Thoracic aorta (tissue), 2 donors: Measurements from ENCODE around the gene NET1. TPM values are rescaled to one million over a fixed set of nuclear protein-coding genes. Genes with fewer than 3 reads are reported as not detected.

Experiments used
- ATAC-seq: fragments of 150-250 bp; one replicate; pipeline ENCODE4 v1.8.0; 2017; ENCODE audit warnings: low read depth; ENCODE audit not compliant: insufficient number of reproducible peaks, low FRiP score
- DNase-seq: peaks from one replicate; pipeline ENCODE4 v3.0.0-alpha.2; 2020; ENCODE audit warnings: low spot score
- H3K27ac ChIP-seq, 2 donors: fragments of 200-600 bp; sonication (generic); 1 replicate in 1 of 2; 2 replicates in 1 of 2; pipeline ENCODE4 v1.5.1; 2016; ENCODE audit warnings: mild to moderate bottlenecking in 2 of 2, moderate library complexity in 2 of 2
- H3K27me3 ChIP-seq: fragments of 200-600 bp; sonication (generic); replicated peaks from 2 replicates; pipeline ENCODE4 v1.6.0; 2016; ENCODE audit warnings: mild to moderate bottlenecking; ENCODE audit not compliant: insufficient read depth
- H3K36me3 ChIP-seq: fragments of 200-600 bp; sonication (generic); one replicate; pipeline ENCODE4 v1.5.1; 2016
- H3K4me1 ChIP-seq, 2 donors: fragments of 200-600 bp; sonication (generic); 1 replicate in 1 of 2; 2 replicates in 1 of 2; pipeline versions ENCODE4 v1.5.1 to v1.6.0; 2016; ENCODE audit warnings: low read depth in 2 of 2, mild to moderate bottlenecking in 1 of 2; ENCODE audit not compliant: control insufficient read depth in 1 of 2
- H3K4me3 ChIP-seq: fragments of 200-600 bp; sonication (generic); 2 replicates; pipeline ENCODE4 v1.5.1; 2016; ENCODE audit warnings: mild to moderate bottlenecking
- H3K9me3 ChIP-seq: fragments of 200-600 bp; sonication (generic); 2 replicates; pipeline ENCODE4 v1.5.1; 2016
- total RNA-seq, 2 donors: library from RNA; depleted of rRNA; stranded (reverse); fragments of >200 nt; gene quantifications; one replicate each; pipeline versions ENCODE4 v1.1.0 to v1.2.3, GENCODE V29; 2016
- TF ChIP-seq, protein P1 (sequence below): fragments of 200-600 bp; sonication (generic); IDR thresholded peaks from one replicate; pipeline ENCODE4 v1.5.1; 2019; ENCODE audit warnings: antibody characterized with exemption

Gene NET1
- total RNA-seq, 2 donors from 2014 or later: 117 to 232 TPM

DNA sequence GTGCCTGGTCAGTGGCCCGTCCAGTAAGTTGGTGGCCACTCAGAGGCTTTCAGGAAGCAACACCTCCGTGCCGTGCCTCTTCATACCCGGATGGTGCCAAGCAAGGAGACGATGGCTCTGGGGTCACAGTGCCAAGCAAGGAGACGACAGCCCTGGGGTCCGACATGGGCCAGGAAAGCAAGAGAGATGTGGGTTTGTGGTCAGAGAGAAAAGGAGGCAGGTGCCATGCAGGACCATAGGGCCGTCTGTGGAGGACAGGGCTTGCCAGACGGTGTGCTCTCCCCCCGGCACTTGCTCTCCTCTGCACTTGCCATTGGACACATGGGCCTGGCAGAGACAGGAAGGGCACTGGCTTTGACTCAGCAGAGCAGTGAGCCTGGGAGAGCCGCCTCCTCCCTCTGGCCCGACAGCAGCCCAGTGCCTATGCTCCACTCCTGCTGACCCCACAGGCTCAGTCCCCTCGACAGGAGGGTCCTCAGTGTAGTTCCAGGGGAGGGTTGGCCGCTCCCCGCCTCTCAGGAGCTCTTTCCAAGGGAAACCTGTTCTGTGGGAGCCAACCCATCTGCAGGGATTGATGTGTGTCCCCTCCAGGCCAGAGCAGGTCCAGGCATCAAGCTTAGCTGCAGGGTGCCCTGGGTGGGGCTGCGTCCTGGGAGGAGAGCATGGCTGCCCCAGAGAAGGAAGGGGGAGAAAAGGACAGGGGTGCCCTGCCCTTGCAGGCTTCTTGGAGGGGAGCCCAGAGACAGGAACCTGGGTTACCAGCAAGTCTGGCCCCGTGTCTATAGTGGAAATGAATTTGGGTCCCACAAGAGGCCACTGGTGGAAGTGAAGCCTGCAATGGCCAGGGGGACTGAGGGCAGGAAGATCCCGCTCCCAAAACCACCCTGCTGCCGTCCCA lies 94.6 kb downstream of the NET1 start:
- Histone ChIP-seq H3K27me3 (no peaks in the 10 kb centered on the region), H3K4me3 (no peak overlapping the region), H3K9me3 (no peaks in the 10 kb centered on the region), H3K36me3 (no peaks in the 10 kb centered on the region), H3K27ac (no peak overlapping the region), H3K4me1 (peaks cover 0 to 7% of the 10 kb centered on the region in 2 donors)
- TF ChIP-seq, protein P1, sequence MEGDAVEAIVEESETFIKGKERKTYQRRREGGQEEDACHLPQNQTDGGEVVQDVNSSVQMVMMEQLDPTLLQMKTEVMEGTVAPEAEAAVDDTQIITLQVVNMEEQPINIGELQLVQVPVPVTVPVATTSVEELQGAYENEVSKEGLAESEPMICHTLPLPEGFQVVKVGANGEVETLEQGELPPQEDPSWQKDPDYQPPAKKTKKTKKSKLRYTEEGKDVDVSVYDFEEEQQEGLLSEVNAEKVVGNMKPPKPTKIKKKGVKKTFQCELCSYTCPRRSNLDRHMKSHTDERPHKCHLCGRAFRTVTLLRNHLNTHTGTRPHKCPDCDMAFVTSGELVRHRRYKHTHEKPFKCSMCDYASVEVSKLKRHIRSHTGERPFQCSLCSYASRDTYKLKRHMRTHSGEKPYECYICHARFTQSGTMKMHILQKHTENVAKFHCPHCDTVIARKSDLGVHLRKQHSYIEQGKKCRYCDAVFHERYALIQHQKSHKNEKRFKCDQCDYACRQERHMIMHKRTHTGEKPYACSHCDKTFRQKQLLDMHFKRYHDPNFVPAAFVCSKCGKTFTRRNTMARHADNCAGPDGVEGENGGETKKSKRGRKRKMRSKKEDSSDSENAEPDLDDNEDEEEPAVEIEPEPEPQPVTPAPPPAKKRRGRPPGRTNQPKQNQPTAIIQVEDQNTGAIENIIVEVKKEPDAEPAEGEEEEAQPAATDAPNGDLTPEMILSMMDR: no peak
- ATAC-seq: no peak
- DNase-seq: no peak

DNA sequence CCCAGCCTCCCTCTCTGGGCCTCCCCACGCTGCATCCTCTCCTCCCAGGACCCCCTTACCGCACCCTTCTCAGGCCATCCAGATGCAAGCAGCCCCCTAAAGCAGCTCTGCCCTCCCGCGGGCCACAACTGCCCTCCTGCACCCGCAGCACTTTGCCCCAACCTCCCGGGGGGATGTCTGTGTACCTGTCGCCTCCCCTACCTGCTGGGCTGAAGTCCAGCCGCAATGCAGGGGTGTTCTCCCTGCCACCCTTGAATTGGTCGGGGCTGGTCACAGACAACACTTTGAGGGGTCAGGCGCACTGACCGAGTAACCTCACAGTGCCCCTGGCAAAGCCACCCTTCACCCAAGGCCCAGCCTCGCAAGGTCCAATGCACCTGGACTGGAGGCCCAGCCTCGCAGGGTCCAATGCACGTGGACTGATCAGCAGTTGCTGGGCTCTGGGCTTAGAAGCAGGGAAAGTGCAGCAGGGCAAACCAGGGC lies 95.3 kb downstream of the NET1 start:
- no peak overlapping the region for H3K27ac ChIP-seq
- no peak for ATAC-seq
- no peaks in the 10 kb centered on the region for H3K27me3 ChIP-seq

DNA sequence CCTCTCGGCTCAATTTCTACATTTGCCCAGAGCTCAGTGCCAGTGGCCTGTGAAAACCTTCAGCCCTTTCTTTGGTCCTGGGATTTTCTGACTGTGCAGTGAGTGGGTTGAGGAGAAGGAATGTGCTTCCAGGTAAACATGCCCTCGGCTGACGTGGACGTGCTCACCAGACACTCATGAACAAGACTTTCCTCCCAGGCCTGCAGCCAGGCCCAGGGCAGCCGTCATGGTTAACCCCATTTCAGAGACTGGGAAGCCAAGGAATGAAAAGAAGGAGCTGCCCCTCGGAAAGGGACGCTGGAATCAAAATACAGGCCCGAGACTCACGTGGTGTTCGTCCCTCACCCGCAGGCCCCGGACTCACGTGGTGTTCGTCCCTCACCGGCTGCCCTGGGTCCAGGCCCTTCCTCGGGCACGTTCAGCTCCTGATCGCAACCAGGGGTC lies 95.8 kb downstream of the NET1 start:
- TF ChIP-seq, protein P1: no peak
- H3K27me3 ChIP-seq: no peaks in the 10 kb centered on the region
- H3K36me3 ChIP-seq: no peaks in the 10 kb centered on the region
- H3K4me1 ChIP-seq: peaks cover 0 to 7% of the 10 kb centered on the region in 2 donors
- no peaks in the 10 kb centered on the region for H3K9me3 ChIP-seq
- ATAC-seq (no peak), DNase-seq (no peak)
- H3K27ac ChIP-seq: no peak overlapping the region
- H3K4me3 ChIP-seq: no peak overlapping the region

More for the DNA sequence above, 95.3 kb downstream of the NET1 start:
- Histone ChIP-seq H3K9me3 (no peaks in the 10 kb centered on the region), H3K36me3 (no peaks in the 10 kb centered on the region), H3K4me3 (no peak overlapping the region), H3K4me1 (peaks cover 0 to 7% of the 10 kb centered on the region in 2 donors)
- no peak for DNase-seq
- TF ChIP-seq, protein P1: no peak

Other genes starting within 250 kb of the NET1 start
- gene AKR1C8, start 227.4 kb upstream of the NET1 start, total RNA-seq: not detected
- gene AKR1C4, start 215.7 kb upstream of the NET1 start, total RNA-seq: not detected
- gene UCN3, start 47.6 kb upstream of the NET1 start, total RNA-seq: not detected
- not detected for gene TUBAL3, start 7.7 kb upstream of the NET1 start, total RNA-seq
- 1 to 10 TPM in 1 of 2 donors, not detected in 1; 3.7 TPM for gene CALML5, start 87.0 kb downstream of the NET1 start, total RNA-seq
- gene CALML3, start 112.4 kb downstream of the NET1 start, total RNA-seq: not detected